Lower leg skin (tissue), 3 donors: ENCODE results near the gene NFATC2.

ENCODE experiments used
- CTCF ChIP-seq, 3 donors: fragments of 450-650 bp; IDR thresholded peaks; one replicate each; pipeline ENCODE4 v1.5.1; 2016; ENCODE audit warnings: antibody characterized with exemption in 3 of 3, mild to moderate bottlenecking in 3 of 3, moderate library complexity in 2 of 3
- POLR2A ChIP-seq, 2 donors: fragments of 450-650 bp; IDR thresholded peaks; one replicate each; pipeline ENCODE4 v1.6.1; 2016 to 2017; ENCODE audit warnings: antibody characterized with exemption in 2 of 2, mild to moderate bottlenecking in 1 of 2, moderate library complexity in 1 of 2

GRCh38 chr20:51543422-51543788 lies 886 bp upstream of the NFATC2 start:
- TF ChIP-seq CTCF (IDR thresholded peaks at IDR 0.05): no peak
- no peak for TF ChIP-seq POLR2A (IDR thresholded peaks at IDR 0.05)
